Neuron (in vitro differentiated cells): ENCODE measurements around the gene ETV6.

Experiments
- H2AFZ ChIP-seq: one replicate; pipeline ENCODE4 v1.6.1; 2013; ENCODE audit warnings: low read depth, mild to moderate bottlenecking, inconsistent platforms, low read length, moderate library complexity
- H3K27me3 ChIP-seq: one replicate; pipeline ENCODE4 v1.6.1; 2013; ENCODE audit warnings: low read length; ENCODE audit not compliant: insufficient read depth
- H3K36me3 ChIP-seq: one replicate; pipeline ENCODE4 v1.6.1; 2013; ENCODE audit warnings: low read length; ENCODE audit not compliant: insufficient read depth
- H3K4me1 ChIP-seq: one replicate; pipeline ENCODE4 v1.6.1; 2013; ENCODE audit warnings: low read length; ENCODE audit not compliant: insufficient read depth
- H3K4me3 ChIP-seq: 2 replicates; pipeline ENCODE4 v1.5.1; 2013; ENCODE audit warnings: mild to moderate bottlenecking, low read length, moderate library complexity
- H3K9me3 ChIP-seq: one replicate; pipeline ENCODE4 v1.6.1; 2013; ENCODE audit warnings: low read length

The ETV6 gene

GRCh38 chr12:11847539-11847938 is 198.1 kb downstream of the ETV6 start:
- Histone ChIP-seq H3K36me3 (no peaks in the 10 kb centered on the region), H3K4me3 (no peak overlapping the region), H3K9me3 (no peaks in the 10 kb centered on the region), H3K27me3 (no peaks in the 10 kb centered on the region), H2AFZ (no peak overlapping the region), H3K4me1 (peaks cover 5% of the 10 kb centered on the region)

- Histone ChIP-seq H3K4me3 (no peak overlapping the region), H3K36me3 (peaks cover 9% of the 10 kb centered on the region), H3K9me3 (no peaks in the 10 kb centered on the region), H2AFZ (no peak overlapping the region), H3K27me3 (no peaks in the 10 kb centered on the region), H3K4me1 (peaks cover 5% of the 10 kb centered on the region)
These were observed 200.5 kb downstream of the ETV6 start for GRCh38 chr12:11849757-11850504.

- Histone ChIP-seq H2AFZ (no peak overlapping the region), H3K9me3 (no peaks in the 10 kb centered on the region), H3K4me3 (no peak overlapping the region), H3K36me3 (peaks cover 16% of the 10 kb centered on the region), H3K4me1 (peaks cover 14% of the 10 kb centered on the region), H3K27me3 (no peaks in the 10 kb centered on the region)
These were observed 203.7 kb downstream of the ETV6 start for GRCh38 chr12:11853126-11853525.

- H2AFZ ChIP-seq, result no peak overlapping the region
- H3K9me3 ChIP-seq, result no peaks in the 10 kb centered on the region
- no peak overlapping the region for H3K4me3 ChIP-seq
- H3K4me1 ChIP-seq, result peaks cover 14% of the 10 kb centered on the region
- H3K36me3 ChIP-seq, result peaks cover 16% of the 10 kb centered on the region
- H3K27me3 ChIP-seq, result no peaks in the 10 kb centered on the region
These were observed 204.6 kb downstream of the ETV6 start for GRCh38 chr12:11854011-11854499.

GRCh38 chr12:11855983-11856374 is 206.5 kb downstream of the ETV6 start:
- Histone ChIP-seq H3K36me3 (peaks cover 16% of the 10 kb centered on the region), H3K4me3 (no peak overlapping the region), H3K4me1 (peaks cover 8% of the 10 kb centered on the region), H3K9me3 (no peaks in the 10 kb centered on the region), H2AFZ (no peak overlapping the region), H3K27me3 (no peaks in the 10 kb centered on the region)

GRCh38 chr12:11856971-11857370 is 207.5 kb downstream of the ETV6 start:
- Histone ChIP-seq H3K4me3 (no peak overlapping the region), H3K9me3 (no peaks in the 10 kb centered on the region), H3K27me3 (no peaks in the 10 kb centered on the region), H2AFZ (no peak overlapping the region), H3K36me3 (peaks cover 16% of the 10 kb centered on the region), H3K4me1 (peaks cover 8% of the 10 kb centered on the region)

- peaks cover 11% of the 10 kb centered on the region for H3K4me1 ChIP-seq
- H2AFZ ChIP-seq, result no peak overlapping the region
- no peaks in the 10 kb centered on the region for H3K9me3 ChIP-seq
- no peak overlapping the region for H3K4me3 ChIP-seq
- no peaks in the 10 kb centered on the region for H3K27me3 ChIP-seq
- peaks cover 9% of the 10 kb centered on the region for H3K36me3 ChIP-seq
These were observed 210.4 kb downstream of the ETV6 start for GRCh38 chr12:11859705-11860425.

- H3K9me3 ChIP-seq, result no peaks in the 10 kb centered on the region
- H3K4me1 ChIP-seq, result peaks cover 2% of the 10 kb centered on the region
- H3K36me3 ChIP-seq, result peaks cover 3% of the 10 kb centered on the region
- no peak overlapping the region for H2AFZ ChIP-seq
- no peak overlapping the region for H3K4me3 ChIP-seq
- H3K27me3 ChIP-seq, result no peaks in the 10 kb centered on the region
These were observed 211.8 kb downstream of the ETV6 start for GRCh38 chr12:11861155-11861863.

GRCh38 chr12:11861864-11862600 is 212.6 kb downstream of the ETV6 start:
- no peak overlapping the region for H3K4me3 ChIP-seq
- H3K27me3 ChIP-seq, result no peaks in the 10 kb centered on the region
- peaks cover 3% of the 10 kb centered on the region for H3K36me3 ChIP-seq
- H3K4me1 ChIP-seq, result peaks cover 2% of the 10 kb centered on the region
- H3K9me3 ChIP-seq, result peaks cover 3% of the 10 kb centered on the region
- no peak overlapping the region for H2AFZ ChIP-seq

- Histone ChIP-seq H2AFZ (no peak overlapping the region), H3K4me3 (no peak overlapping the region), H3K9me3 (peaks cover 3% of the 10 kb centered on the region), H3K4me1 (peaks cover 2% of the 10 kb centered on the region), H3K27me3 (no peaks in the 10 kb centered on the region), H3K36me3 (peaks cover 3% of the 10 kb centered on the region)
These were observed 213.3 kb downstream of the ETV6 start for GRCh38 chr12:11862798-11863197.

- Histone ChIP-seq H2AFZ (no peak overlapping the region), H3K4me1 (peaks cover 2% of the 10 kb centered on the region), H3K4me3 (no peak overlapping the region), H3K9me3 (peaks cover 3% of the 10 kb centered on the region), H3K27me3 (no peaks in the 10 kb centered on the region), H3K36me3 (peaks cover 3% of the 10 kb centered on the region)
These were observed 214.0 kb downstream of the ETV6 start for GRCh38 chr12:11863478-11863906.

GRCh38 chr12:11863988-11864387 is 214.5 kb downstream of the ETV6 start:
- Histone ChIP-seq H3K36me3 (peaks cover 3% of the 10 kb centered on the region), H3K4me3 (no peak overlapping the region), H2AFZ (no peak overlapping the region), H3K4me1 (peaks cover 2% of the 10 kb centered on the region), H3K9me3 (peaks cover 3% of the 10 kb centered on the region), H3K27me3 (no peaks in the 10 kb centered on the region)
